Fibroblast of peridontal ligament (primary cell): ENCODE results near the gene YPEL3.
A peak's percentile ranks its signal among the peaks of the same experiment; 100 is the strongest.
"Not testable (repeated sequence)": the region's sequence is repeated elsewhere in the genome, so short reads cannot be mapped to it uniquely, and the experiment has no call there.

Source experiments
- DNase-seq: peaks from one replicate; pipeline ENCODE4 v3.0.0-alpha.2; 2010; ENCODE audit errors: extremely low read depth

Gene YPEL3

GRCh38 chr16:30096105-30096861 lies at the start of gene YPEL3:
TSS of gene YPEL3 (minus strand) at chr16:30096213. CDS start at chr16:30095482, 731 bp downstream.
- peak; percentile 73 for DNase-seq

- no peak for DNase-seq
Observed at GRCh38 chr16:30145657-30146056, 49.6 kb upstream of the YPEL3 start.

- DNase-seq: no peak
Observed at GRCh38 chr16:30144917-30145316, 48.9 kb upstream of the YPEL3 start.

- DNase-seq: no peak
Observed at GRCh38 chr16:30144017-30144416, 48.0 kb upstream of the YPEL3 start.

- DNase-seq: no peak
Observed at GRCh38 chr16:30143347-30143702, 47.3 kb upstream of the YPEL3 start.

GRCh38 chr16:30142672-30143346 lies 46.8 kb upstream of the YPEL3 start:
- no peak for DNase-seq

GRCh38 chr16:30141750-30142149 lies 45.7 kb upstream of the YPEL3 start:
- DNase-seq: no peak

GRCh38 chr16:30139583-30140481 lies 43.8 kb upstream of the YPEL3 start:
- no peak for DNase-seq

GRCh38 chr16:30137897-30138296 lies 41.9 kb upstream of the YPEL3 start:
- DNase-seq: no peak

GRCh38 chr16:30136971-30137605 lies 41.1 kb upstream of the YPEL3 start:
- DNase-seq: no peak

GRCh38 chr16:30132591-30132990 lies 36.6 kb upstream of the YPEL3 start:
- DNase-seq: no peak

- no peak for DNase-seq
Observed at GRCh38 chr16:30131869-30132475, 36.0 kb upstream of the YPEL3 start.

GRCh38 chr16:30127993-30128392 lies 32.0 kb upstream of the YPEL3 start:
- no peak for DNase-seq

GRCh38 chr16:30125690-30126089 lies 29.7 kb upstream of the YPEL3 start:
- not testable (repeated sequence) for DNase-seq

- no peak for DNase-seq
Observed at GRCh38 chr16:30124985-30125379, 29.0 kb upstream of the YPEL3 start.

GRCh38 chr16:30122604-30123160 lies 26.7 kb upstream of the YPEL3 start:
- no peak for DNase-seq

- no peak for DNase-seq
Observed at GRCh38 chr16:30121741-30122571, 25.9 kb upstream of the YPEL3 start.

- no peak for DNase-seq
Observed at GRCh38 chr16:30120340-30121105, 24.5 kb upstream of the YPEL3 start.

- no peak for DNase-seq
Observed at GRCh38 chr16:30119428-30119827, 23.4 kb upstream of the YPEL3 start.
